ENCODE data around the gene PLA2G2C.

The PLA2G2C gene

GRCh38 chr1:20153000-20153418 is 33.3 kb downstream of the PLA2G2C start:
- TF ChIP-seq ZFX (IDR thresholded peaks at IDR 0.05; ENCODE audit: borderline replicate concordance), result no peak
- TF ChIP-seq CTCF (IDR thresholded peaks at IDR 0.05), result no peak
- H3K27ac ChIP-seq, result no peak overlapping the region

- H3K27ac ChIP-seq, result no peak overlapping the region
- TF ChIP-seq ZFX (IDR thresholded peaks at IDR 0.05; ENCODE audit: borderline replicate concordance) (no peak), CTCF (IDR thresholded peaks at IDR 0.05) (peak; percentile 71)
Observed at GRCh38 chr1:20152599-20152930, 33.8 kb downstream of the PLA2G2C start.

- H3K27ac ChIP-seq, result no peak overlapping the region
- no peak for TF ChIP-seq ZFX (IDR thresholded peaks at IDR 0.05; ENCODE audit: borderline replicate concordance)
- peak; percentile 91 for TF ChIP-seq CTCF (IDR thresholded peaks at IDR 0.05)
Observed at GRCh38 chr1:20151906-20152598, 34.3 kb downstream of the PLA2G2C start.

- TF ChIP-seq CTCF (IDR thresholded peaks at IDR 0.05) (no peak), ZFX (IDR thresholded peaks at IDR 0.05; ENCODE audit: borderline replicate concordance) (no peak)
- no peak overlapping the region for H3K27ac ChIP-seq
Observed at GRCh38 chr1:20150969-20151368, 35.3 kb downstream of the PLA2G2C start.

- no peak for TF ChIP-seq CTCF (IDR thresholded peaks at IDR 0.05)
- TF ChIP-seq ZFX (IDR thresholded peaks at IDR 0.05; ENCODE audit: borderline replicate concordance), result no peak
- no peak overlapping the region for H3K27ac ChIP-seq
Observed at GRCh38 chr1:20150326-20150705, 36.0 kb downstream of the PLA2G2C start.

- no peak overlapping the region for H3K27ac ChIP-seq
- no peak for TF ChIP-seq ZFX (IDR thresholded peaks at IDR 0.05; ENCODE audit: borderline replicate concordance)
- no peak for TF ChIP-seq CTCF (IDR thresholded peaks at IDR 0.05)
Observed at GRCh38 chr1:20149601-20150325, 36.6 kb downstream of the PLA2G2C start.
